ENCODE measurements around the gene ARHGAP24.

GRCh38 chr4:85656759-85657505 lies 182.0 kb downstream of the ARHGAP24 start:
- no peak for TF ChIP-seq CTCF (IDR thresholded peaks at IDR 0.05)
- TF ChIP-seq POLR2AphosphoS5 (IDR thresholded peaks at IDR 0.05), result no peak

Measured in breast epithelium (tissue), 3 donors.